Pons (tissue), 1 donor: ENCODE measurements around the gene VEGFC.
A peak's percentile ranks its signal among the peaks of the same experiment; 100 is the strongest.

Experiments
- DNase-seq: peaks from one replicate; pipeline ENCODE4 v3.0.0-alpha.2; 2016; ENCODE audit warnings: low spot score

Gene VEGFC

DNA sequence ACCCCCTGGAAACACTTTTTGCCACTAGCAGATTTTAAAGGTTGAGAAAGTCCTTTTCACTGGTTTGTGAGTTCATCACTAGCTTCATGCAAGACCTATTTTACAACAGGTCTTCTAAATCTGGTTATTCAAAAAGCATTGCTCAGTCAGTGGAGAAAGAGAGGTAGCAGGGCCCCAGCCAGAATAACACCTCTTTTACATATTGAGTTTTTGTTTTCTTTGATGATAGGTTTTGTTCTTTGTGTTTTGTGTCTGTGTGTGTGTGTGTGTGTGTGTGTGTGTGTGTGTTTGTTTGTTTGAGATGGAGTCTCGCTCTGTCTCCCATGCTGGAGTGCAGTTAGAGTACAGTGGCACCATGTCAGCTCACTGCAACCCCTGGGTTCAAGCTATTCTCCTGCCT is 2.7 kb upstream of the VEGFC start:
- DNase-seq: no peak

- no peak for DNase-seq
Observed at GRCh38 chr4:176794651-176795050, 1.9 kb upstream of the VEGFC start.

DNA sequence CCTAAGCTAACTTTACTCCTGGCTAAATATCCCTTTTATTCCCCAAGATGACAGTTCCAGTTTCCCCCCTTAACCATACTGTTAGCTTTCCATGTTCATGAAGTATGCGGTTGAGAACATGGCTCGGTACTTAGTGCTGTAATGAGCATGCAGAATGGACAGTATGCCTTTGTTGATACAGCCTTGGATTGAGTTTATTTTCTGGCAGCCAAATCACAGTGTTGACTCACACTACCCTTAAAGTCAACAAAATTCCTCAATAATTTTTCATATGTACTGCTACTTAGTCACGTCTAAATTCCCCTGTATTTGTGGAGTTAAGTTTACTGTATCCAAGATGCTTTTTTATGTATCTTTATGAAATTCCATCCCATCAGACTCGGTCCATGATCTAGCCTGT is 1.4 kb upstream of the VEGFC start:
- DNase-seq: no peak

- no peak for DNase-seq
Observed at GRCh38 chr4:176793060-176793605, 411 bp upstream of the VEGFC start.

DNA sequence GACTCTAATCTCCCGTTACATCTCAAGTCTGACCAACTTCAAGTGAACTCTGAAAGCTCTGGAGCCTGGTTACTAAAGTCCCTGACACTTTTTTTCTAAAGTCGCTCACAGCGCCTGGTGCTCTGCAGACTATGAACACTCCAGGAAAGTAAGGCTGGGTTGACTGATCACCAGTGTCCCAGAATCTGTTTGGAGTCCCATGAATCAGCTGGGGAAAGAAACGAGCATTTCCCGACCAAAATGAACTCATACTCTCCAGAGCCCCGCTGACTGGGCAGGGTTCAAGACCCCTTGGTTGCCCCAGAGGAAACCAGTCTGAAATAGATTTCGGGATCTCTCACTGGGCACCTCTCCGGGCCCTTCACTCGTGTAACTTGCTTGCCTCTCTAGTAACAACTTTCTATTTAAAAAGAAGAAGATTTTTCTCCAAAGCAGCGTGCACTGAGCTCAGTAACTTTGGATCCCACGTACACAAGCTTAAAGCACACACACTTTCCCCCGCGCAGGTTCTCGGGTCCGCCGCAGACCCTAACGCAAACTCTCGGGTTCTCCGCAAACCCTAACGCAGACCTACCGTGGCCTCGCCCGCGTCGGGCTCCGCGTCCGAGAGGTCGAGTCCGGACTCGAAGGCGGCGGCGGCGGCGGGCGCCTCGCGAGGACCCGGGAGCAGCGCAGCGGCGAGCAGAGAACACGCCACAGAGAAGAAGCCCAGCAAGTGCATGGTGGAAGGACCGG is 964 bp downstream of the VEGFC start:
- no peak for DNase-seq

GRCh38 chr4:176790398-176790797 is 2.3 kb downstream of the VEGFC start:
- no peak for DNase-seq

DNA sequence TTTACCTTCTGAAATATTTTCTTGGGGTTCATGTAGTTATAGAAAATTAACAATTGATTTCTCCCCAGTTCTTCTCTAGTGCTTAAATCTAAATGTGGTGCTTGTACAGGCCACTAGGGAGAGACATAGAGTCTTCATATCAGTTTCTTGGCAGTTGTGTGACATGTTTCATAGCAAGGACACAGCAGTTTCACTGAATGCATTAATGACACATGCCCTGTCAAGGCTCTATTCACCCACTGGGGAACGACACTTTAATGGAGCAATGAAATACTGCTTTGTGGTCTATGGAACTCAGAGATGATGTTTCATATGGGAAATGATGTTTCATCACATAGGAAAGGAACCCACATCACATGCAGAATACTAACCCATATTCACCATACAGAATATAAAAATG is 2.8 kb downstream of the VEGFC start:
- DNase-seq: peak; percentile 56

DNA sequence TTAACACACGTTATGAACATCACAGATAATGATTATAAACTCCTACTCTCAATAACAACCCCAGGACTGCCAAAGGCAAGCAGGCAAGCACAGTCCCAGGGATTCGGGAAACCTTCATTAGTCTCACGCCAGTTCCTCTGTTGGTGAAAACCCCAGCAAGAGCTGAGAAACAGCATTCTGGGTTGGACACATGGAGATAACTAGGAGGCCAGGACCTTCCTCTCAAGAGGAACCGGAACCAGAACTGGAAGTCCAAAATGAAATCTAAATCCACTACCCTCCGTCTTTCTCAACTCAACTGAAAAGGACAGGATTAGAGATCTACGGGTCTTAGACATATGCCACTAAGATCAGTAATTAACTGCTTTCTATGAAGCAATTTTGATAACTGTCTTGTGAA is 3.8 kb downstream of the VEGFC start:
- DNase-seq: no peak

DNA sequence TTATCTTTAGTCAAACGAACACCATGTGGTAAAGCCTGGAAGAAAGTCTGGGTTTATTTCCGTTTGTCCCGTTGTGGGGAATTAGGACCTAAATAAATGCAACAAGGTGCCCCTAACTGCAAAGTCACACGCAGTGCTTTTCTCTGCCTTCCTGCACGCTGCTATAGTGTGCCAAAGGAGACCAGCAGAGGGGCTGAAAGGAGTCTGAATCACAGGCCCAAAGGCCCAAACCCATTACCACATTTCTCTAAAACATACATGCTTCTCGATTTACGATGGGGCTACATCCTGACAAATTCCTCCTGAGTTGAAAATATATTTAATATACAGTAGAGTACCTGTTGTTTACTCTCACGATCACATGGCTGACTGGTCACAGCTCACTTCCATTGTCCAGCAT is 4.5 kb downstream of the VEGFC start:
- no peak for DNase-seq

DNA sequence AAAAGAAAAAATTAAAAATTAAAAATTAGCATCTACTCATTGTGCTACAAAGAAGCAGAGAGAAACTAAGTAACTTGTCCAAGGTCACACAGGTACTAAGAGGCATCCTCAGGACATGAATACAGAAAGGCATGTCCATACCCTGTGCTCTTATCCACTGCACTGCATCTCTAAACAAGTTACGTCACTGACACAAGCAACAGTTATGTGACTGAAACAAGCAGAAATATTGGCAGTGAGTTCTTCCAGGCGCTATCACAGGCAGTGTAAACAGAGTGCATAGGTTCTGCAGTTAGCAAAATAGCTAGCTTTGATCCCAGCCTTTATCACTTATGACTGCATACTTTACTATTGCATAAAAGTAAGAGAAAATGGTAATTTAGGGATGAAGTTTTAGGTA is 7.9 kb downstream of the VEGFC start:
- DNase-seq: no peak

GRCh38 chr4:176782794-176783193 is 9.9 kb downstream of the VEGFC start:
- no peak for DNase-seq

- no peak for DNase-seq
Observed at GRCh38 chr4:176782191-176782590, 10.5 kb downstream of the VEGFC start.

DNA sequence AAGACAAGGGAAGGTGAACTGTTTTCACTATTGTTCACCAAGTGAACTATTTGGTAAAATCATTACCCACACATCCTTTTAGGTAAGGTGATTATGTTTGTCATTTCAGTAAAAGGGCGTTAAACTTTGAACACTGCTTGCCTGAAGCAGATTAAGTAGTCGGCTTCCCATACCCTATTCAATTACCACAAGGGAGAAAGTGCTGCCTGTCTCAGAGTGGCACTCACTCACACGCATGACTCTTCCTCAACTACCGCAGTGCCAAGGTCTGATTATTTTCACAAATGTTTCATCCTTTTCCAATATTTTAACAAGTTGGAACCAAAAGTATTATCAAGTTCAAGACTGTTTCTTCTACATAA is 11.0 kb downstream of the VEGFC start:
- no peak for DNase-seq

DNA sequence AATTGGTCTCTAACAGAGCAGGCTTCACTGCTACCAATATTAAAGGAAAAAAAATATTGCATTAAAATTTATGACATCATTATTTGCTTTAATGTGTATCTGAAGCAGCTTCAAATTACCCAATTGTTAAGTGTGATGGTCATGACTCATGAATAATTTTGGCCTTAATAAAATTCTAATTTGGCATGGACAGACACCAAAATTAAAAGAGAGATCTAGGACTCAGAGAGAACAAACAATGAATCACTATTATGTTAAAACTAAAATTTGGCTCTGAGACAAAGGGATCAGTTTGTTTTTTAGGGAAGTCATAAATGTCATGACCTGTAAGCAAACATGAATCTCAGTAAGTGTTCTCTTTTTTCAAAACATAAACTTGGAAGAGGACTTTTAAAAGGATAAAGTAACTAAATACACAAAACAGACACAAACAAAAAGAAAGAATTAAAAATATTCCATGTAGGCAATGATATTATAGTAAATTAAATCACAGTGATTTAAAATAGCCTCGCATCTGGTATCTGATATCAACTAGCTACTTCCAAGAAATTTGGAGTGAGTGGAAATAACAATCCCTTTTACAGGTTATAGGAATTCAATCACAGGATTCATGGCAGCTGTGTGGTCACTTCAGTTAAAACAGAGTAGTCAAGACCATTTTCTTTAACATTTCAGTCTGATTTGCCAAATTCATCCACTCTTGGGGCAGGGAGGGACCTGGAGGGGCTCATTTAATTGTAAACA is 11.6 kb downstream of the VEGFC start:
- DNase-seq: no peak

- DNase-seq: no peak
Observed at GRCh38 chr4:176779421-176779820, 13.3 kb downstream of the VEGFC start.

DNA sequence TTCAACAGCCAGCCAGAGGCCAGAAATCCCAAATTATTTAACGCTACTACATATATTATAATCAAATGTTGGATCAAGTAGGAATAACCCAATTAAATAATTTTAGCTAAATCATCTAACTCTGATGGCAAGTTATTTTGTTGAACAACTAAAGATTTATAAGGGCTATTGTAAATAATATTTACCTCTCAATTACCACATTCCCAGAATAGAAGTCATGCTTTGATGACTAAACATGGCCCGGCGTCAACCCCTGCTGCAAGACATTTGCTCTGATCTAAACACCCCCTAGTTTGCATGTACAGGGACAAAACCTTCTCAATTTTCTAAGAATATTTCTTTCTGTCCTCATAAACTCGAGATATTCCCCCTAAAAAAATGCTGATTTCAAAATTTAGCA is 14.2 kb downstream of the VEGFC start:
- DNase-seq: no peak

GRCh38 chr4:176778063-176778462 is 14.7 kb downstream of the VEGFC start:
- DNase-seq: no peak

DNA sequence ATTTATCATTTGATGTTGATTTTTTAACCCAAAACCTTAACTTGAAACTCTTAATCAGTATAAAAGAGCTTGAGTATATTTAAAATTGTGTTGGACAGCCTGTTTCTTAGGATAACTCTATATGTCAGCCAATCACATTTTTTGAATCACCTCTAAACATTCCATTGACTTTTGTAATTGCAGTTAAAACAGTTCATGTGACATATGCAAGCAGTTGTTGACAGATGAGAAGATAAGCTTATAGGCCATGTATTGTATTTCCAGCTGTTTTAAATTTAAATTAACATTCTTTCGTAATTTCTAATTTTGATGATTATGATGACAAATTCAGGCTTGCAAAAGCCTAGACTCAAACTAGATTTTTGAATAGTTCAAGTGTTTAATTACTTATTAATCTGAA is 17.4 kb downstream of the VEGFC start:
- DNase-seq: no peak

DNA sequence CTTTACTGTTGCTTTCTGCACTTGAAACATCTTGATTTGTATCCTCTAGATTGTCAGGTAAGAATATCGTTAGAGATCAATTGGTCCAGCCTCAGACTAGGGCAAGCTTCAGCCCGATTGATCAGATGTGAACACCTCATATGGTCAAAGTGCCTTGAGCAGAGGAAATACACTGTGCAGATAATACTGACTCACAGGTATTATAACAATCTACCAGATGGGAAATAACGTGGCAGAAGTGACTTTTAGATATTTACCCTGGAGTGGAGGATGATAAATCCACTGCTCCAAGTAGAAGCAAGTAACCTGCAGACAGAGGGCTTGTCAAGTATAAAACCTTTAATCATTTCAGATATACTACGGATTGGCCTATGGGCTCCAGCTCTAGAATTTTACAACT is 17.9 kb downstream of the VEGFC start:
- DNase-seq: no peak

GRCh38 chr4:176769514-176769913 is 23.2 kb downstream of the VEGFC start:
- DNase-seq: no peak

- DNase-seq: no peak
Observed at GRCh38 chr4:176767183-176767582, 25.5 kb downstream of the VEGFC start.

- DNase-seq: no peak
Observed at GRCh38 chr4:176762661-176763308, 29.9 kb downstream of the VEGFC start.

GRCh38 chr4:176761872-176762271 is 30.9 kb downstream of the VEGFC start:
- no peak for DNase-seq
